GM13976 (cell line): ENCODE results near the gene SLC26A11.
"Not testable (repeated sequence)": the region's sequence is repeated elsewhere in the genome, so short reads cannot be mapped to it uniquely, and the experiment has no call there.

Experiments
- DNase-seq: peaks from one replicate; pipeline ENCODE4 v3.0.0; 2012; ENCODE audit warnings: low spot score
- CTCF ChIP-seq: IDR thresholded peaks from 2 replicates; pipeline ENCODE4 v1.5.1; 2012; ENCODE audit warnings: borderline replicate concordance, mild to moderate bottlenecking; ENCODE audit not compliant: insufficient read depth; ENCODE audit errors: extremely low read depth, missing control alignments, control extremely low read depth
- in situ Hi-C: fragments of 300-500 bp; cut with MboI; formaldehyde crosslinking; loops from one replicate; pipeline ENCODE4 v1.12.0; 2022; ENCODE audit warnings: low sequenced_read_pairs, mixed read lengths, inconsistent platforms; ENCODE audit not compliant: unreplicated experiment

The SLC26A11 gene

GRCh38 chr17:80242505-80242904, 22.3 kb downstream of the SLC26A11 start:
- in situ Hi-C loops = no loop called here
- DNase-seq = no peak
- no peak for TF ChIP-seq CTCF

DNA sequence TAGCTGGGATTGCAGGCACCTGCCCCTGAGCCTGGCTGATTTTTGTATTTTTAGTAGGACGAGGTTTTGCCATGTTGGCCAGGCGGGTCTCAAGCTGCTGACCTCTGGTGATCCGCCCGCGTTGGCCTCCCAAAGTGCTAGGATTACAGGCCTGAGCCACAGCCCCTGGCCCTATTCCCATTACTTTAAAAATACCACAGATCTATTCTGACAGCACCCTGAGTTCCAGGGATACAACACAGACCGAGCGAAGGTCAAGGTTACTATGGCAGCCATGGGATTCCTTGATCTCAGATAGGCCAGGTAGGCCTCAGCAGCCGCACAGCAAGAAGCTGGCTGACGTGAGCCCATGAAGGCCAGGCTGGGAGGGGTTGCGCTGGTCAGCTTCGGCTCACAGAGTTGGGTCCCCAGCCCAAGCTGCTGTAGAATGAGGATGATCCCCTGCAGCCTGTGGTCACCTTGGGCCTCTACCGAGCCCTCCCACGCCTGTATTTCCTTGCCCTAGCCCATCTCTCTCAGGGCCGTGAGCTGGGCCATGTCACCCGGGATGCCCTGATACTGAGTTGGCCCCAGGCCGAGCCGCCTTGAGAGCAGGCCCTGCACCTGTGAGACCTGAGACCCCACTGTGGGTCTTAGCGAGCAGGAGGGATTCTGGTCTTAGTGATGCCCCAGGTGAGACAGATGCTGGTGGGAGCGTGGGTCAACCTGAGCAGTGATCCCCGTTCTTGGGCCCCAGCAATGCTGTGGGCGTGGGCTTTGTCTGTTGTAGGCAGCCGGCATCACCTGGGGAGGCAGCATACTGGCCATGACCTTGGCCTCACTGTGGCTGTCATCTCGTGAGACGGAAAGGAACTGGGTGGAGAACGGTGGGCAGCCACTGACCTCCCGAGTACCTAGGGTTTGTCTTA, 23.6 kb downstream of the SLC26A11 start:
- no peak for DNase-seq
- TF ChIP-seq CTCF = no peak
- in situ Hi-C loops = no loop called here

- in situ Hi-C loops, DNase-seq: not testable (repeated sequence)
Measured at GRCh38 chr17:80244448-80244847, 24.2 kb downstream of the SLC26A11 start.

DNA sequence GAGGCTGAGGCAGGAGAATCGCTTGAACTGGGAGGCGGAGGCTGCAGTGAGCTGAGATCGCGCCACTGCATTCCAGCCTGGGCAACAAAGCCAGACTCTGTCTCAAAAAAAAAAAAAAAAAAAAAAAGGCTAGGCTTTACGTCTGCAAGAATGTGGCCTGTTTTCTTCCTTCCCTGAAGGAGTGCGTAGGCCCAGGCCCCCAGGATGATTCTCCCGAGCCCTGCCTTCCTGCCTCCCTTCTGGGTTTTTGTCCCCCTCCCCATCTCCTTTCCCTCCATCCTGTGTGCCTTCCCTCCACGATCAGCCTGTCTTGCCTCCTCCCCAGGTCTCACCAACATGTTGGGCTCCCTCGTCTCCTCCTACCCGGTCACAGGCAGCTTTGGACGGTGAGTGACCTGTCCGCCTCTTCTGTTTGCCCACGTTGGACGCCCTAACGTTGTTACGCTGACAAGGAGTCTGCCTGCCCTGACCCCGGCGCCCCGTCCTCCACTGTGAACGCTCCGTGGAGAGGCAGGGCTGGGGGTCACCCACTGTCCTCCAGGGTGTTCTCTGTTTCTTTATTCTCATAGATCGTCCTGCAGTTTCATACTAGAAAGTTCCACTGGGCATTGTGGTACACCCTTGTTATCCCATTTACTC, 24.8 kb downstream of the SLC26A11 start:
- no peak for TF ChIP-seq CTCF
- DNase-seq = no peak
- in situ Hi-C loops = no loop called here

GRCh38 chr17:80245566-80246265, 25.5 kb downstream of the SLC26A11 start:
- TF ChIP-seq CTCF = no peak
- DNase-seq = no peak
- in situ Hi-C loops = no loop called here

DNA sequence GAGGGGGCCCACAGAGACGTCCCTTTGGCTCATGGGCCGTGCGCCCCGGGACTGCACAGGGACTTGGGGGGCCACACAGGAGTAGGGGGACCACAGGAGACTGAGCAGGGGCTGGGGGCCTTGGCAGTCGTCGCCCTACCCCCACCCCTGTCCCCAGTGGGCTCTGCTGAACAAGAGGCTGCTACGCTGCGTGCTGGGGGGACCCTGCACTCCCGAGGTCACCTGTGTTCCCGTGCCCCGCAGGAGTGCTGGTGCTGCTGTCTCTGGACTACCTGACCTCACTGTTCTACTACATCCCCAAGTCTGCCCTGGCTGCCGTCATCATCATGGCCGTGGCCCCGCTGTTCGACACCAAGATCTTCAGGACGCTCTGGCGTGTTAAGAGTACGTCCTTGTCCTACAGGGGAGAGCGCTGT, 26.0 kb downstream of the SLC26A11 start:
- no peak for TF ChIP-seq CTCF
- no peak for DNase-seq
- in situ Hi-C loops = no loop called here
